Occipital lobe (tissue), 2 donors: ENCODE results near the gene WWOX. TPM values are rescaled to one million over a fixed set of nuclear protein-coding genes. Genes with fewer than 3 reads are reported as not detected.

Source experiments
- DNase-seq: peaks from one replicate; lab custom pipeline; 2025; lab: John Stamatoyannopoulos, UW
- total RNA-seq: library from RNA; depleted of rRNA; stranded (reverse); fragments of >200 nt; gene quantifications from one replicate; pipeline ENCODE4 v1.2.3, GENCODE V29; 2014

The WWOX gene
- total RNA-seq, 1 donor from 2014 or later = 20.9 TPM

GRCh38 chr16:78297066-78297666 lies 197.7 kb downstream of the WWOX start:
- DNase-seq = no peak

DNA sequence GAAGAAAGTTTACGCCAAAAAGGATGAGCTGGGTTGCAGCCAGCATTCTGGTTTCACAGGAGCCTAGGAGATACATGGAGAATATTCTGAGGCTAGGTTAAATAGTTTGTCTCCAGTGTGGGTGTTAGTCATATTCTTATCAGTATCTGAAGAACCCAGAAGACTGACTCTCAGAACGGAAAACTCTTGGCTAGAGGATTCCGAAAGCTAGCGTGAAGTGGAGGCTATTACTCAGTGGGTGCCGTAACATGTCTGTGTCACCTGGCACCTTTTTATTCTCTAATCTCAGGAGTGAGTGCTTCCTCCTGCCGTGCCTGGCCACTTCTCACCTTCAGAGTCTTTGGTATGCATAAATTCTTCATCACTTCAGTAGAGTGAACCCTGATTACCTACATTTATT lies 199.5 kb downstream of the WWOX start:
- no peak for DNase-seq

- DNase-seq = no peak
Measured at GRCh38 chr16:78300469-78300868, 201.0 kb downstream of the WWOX start.

GRCh38 chr16:78303946-78304345 lies 204.5 kb downstream of the WWOX start:
- no peak for DNase-seq

- DNase-seq = no peak
Measured at GRCh38 chr16:78306361-78306760, 206.9 kb downstream of the WWOX start.

DNA sequence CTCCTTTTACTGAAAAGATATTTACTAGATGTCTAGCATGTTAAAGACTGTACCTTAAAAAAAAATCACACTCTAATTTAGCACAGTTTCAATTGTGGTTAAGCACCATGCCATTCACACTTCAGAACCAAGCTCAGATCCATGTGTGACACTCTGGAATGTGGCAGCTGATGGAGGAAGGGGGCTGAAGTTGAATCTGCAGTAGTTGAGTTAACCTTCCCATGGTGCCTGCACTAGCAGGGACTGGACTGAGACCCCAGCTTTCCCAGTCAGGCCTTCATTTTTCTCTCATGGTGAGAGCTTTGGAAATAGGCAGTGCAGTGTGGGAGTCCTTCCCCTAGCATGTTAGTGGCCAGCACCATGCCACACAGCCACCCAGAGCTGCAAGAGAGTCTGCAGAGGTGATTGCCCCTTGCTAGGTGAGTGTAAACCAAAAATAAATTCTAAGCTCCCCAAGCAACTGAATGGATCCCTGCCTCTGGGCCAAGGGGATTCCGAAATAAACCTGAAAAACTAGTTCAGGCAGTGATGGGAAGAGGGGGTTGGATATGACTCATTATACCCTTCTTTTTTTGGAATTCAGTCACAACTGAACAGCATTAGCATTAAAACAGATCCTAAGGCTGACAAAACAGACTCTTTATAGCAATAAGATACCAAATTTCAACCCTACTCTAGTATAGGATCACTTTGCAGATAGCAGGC lies 208.5 kb downstream of the WWOX start:
- no peak for DNase-seq

DNA sequence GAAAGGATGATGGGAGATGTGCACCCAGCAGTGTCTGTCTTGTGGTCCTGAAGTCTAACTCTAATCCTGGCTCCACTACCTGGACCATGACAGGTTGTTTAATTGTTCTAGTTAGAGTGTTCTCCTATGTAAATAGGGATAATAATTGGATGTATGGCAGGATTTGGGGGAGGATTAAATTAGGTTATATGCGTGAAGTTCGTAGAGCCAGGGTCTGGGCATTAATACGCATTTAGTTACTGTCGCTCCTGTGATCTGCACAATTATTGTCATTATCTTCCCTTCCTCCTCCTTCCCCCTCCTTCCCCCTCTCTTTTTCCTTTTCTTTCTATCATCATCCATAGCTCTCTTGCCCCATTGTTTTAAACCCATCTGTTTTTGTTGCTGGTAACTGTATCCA lies 210.3 kb downstream of the WWOX start:
- no peak for DNase-seq

DNA sequence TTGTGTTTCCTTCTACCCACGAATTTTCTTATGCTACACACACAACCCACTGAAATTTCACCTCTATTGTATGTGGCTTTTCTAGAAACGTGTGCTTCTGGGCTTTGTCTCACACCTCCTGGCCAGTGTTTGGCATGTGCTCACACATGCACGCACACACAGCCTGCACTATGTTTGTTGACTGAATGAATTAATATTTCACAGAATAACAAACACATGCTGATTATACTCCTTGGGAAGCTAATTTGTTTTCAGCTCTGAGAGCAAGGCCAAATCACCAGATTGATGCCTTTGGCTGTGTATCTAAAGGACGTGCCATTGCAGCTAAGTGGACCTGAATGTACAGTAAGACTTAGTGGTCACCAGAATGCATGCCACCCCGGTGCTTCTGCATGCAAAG lies 210.7 kb downstream of the WWOX start:
- DNase-seq = no peak

DNA sequence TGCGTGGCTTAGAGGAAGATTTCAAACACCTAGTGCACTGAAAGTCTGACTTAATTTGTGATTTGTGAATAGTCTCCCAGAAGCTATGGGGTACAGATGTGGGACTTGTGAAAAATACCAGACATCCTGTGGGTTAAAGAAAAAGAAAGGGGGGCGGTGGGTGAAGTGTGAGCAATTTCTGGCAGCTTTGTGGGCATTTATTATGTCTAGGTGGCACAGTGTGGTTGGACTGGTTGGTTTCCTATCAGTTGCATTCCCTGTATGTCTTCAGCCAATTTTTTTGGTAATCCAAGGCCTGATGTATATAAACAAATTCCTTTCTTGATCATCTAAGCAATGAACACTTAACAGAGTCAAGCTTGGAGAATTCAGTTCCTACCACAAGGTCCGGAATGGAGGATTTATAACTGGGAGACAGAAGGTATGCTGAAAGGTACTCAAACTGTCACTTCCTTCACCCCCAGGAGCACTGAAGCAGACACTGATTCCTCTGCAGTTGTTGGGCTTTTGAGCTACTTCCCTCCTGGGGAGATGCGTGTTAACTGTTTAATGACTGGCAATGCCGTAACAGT lies 211.6 kb downstream of the WWOX start:
- DNase-seq = no peak

GRCh38 chr16:78311831-78312230 lies 212.4 kb downstream of the WWOX start:
- no peak for DNase-seq

GRCh38 chr16:78317564-78318240 lies 218.2 kb downstream of the WWOX start:
- no peak for DNase-seq

DNA sequence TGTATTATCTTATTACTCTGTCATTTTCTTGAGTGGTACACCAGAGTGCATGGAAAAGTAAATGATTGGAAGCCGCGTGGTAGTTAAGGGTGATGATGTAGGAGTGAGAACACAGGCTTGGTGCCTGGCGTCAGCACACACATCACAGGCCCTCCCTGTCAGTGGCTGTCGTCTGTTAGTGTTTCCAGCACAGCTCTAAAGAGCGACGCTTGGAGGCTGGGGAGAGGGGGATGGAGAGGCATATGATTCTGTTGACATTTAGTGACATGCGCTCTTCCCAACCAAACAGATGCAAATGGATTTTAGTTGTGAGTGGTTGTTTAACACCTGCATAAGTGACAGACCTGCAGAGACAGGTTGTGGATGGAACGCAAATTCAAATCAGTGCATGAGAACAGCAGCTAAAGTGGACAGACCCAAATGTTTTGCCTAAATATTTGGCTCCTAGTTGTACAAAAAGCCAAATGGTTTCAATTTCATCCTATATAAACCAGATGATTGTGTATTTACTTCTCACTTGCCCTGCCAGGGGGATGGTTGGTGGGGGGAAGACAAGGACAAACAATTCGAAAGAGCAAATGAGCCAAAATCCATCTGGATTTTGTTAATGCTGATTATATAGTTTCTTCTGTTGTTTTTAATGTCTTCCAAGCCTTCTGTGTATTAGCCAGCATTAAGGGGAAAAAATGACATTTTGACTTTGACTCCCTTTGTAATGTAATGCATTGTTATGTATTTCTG lies 222.3 kb downstream of the WWOX start:
- DNase-seq = no peak

DNA sequence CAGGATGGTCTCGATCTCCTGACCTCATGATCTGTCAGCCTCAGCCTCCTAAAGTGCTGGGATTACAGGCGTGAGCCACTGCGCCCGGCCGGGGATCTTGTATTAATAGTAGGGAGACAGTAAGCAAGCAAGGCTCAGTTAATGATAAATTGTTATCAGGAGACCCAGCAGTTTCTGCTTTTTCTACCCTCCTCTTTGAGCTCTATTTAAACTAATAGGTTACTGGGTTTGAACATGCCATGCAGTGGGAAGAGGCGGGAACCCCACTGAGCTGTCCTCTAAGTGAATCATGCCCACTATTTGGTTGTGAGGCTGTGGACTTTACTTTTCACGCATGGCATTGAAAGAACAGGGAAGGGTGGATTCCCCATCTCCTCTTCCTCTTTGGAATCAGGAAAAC lies 223.9 kb downstream of the WWOX start:
- DNase-seq = no peak

GRCh38 chr16:78324649-78325285 lies 225.3 kb downstream of the WWOX start:
- DNase-seq = no peak

GRCh38 chr16:78325468-78326352 lies 226.3 kb downstream of the WWOX start:
- DNase-seq = no peak

DNA sequence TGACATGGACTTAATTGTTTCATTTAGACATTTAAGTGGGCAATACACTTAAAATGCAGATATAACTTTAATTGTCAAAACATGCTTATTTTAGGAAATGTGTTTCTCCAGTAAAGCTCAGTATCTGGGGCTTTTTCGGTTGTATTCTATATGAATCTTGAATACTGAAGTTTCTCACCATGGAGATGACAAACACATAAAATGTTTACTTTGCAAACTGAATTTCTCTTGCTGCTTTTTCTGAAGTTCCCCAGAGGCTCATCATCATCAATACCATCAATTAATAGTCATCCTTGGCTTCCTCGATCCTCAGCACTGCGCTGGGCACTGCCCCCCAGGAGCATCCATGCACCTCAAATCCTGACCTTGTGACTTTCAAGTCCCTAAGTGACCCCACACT lies 227.3 kb downstream of the WWOX start:
- no peak for DNase-seq

- DNase-seq = no peak
Measured at GRCh38 chr16:78331731-78332130, 232.3 kb downstream of the WWOX start.

- DNase-seq = no peak
Measured at GRCh38 chr16:78333808-78334207, 234.4 kb downstream of the WWOX start.

- DNase-seq = no peak
Measured at GRCh38 chr16:78340590-78340989, 241.1 kb downstream of the WWOX start.

DNA sequence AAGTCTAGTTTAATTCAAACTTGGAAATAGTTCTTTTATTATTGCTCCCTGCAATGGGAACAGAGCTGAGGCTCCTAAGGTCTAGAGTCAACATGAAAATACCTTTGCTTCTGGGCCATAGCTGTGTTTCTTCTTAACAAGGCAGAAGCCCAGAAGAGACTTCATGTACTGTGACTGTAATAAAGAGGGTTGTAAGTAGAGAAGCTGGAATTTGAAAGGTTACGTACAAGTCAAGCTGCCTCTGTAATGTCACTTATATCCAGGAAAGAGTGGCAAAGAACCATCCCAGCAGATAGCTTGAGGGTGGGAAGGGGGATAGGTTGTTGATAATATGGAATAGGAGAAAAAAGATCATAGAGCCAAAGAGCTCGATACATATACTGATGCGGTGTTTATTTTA lies 248.6 kb downstream of the WWOX start:
- no peak for DNase-seq
